ENCODE results near the gene YIF1A. TPM values are rescaled to one million over a fixed set of nuclear protein-coding genes. Genes with fewer than 3 reads are reported as not detected.

YIF1A gene
- polyA plus RNA-seq, 1 of the 3 experiments (the other 2 are of a cell fraction) = 123 TPM

- no peak for TF ChIP-seq USF1 (IDR thresholded peaks at IDR 0.05; ENCODE audit: borderline replicate concordance, low read depth)
- no peak for TF ChIP-seq PBX3 (IDR thresholded peaks at IDR 0.05)
- TF ChIP-seq CHD2 (IDR thresholded peaks at IDR 0.05; ENCODE audit: low read length, partially characterized antibody) = no peak
Observed at GRCh38 chr11:66330931-66331330, 42.0 kb upstream of the YIF1A start (continued).

GRCh38 chr11:66329165-66329673, 40.3 kb upstream of the YIF1A start:
- WGBS (ENCODE audit: low lambda C conversion rate) = 92% methylated on average over 2 of the region's 3 CpGs
- CTCF ChIA-PET = interaction anchor here (0.8 to 8.8 kb wide), 6 partner anchors 9 to 110 kb away, joined by 3 to 280 read pairs (median 5); partner anchors contain the start of genes CD248 and MRPL11
- no peak for TF ChIP-seq NRF1 (IDR thresholded peaks at IDR 0.05; ENCODE audit: low read depth, low read length)
- TF ChIP-seq USF1 (IDR thresholded peaks at IDR 0.05; ENCODE audit: borderline replicate concordance, low read depth) = no peak
- TF ChIP-seq IRF3 (IDR thresholded peaks at IDR 0.05; ENCODE audit: low read depth, low read length) = no peak
- no peak for TF ChIP-seq EP300 (IDR thresholded peaks at IDR 0.05; ENCODE audit: borderline replicate concordance in 1 of 2, low read depth in 1 of 2, low read length in 1 of 2)
- TF ChIP-seq ZBTB33 (IDR thresholded peaks at IDR 0.05; ENCODE audit: borderline replicate concordance, low read depth) = no peak
- no peak for TF ChIP-seq MAX (IDR thresholded peaks at IDR 0.05; ENCODE audit: low read depth)
- no peak for TF ChIP-seq YY1 (IDR thresholded peaks at IDR 0.05; ENCODE audit: low read depth)
- no peak for TF ChIP-seq USF2 (IDR thresholded peaks at IDR 0.05; ENCODE audit: borderline replicate concordance, low read depth, low read length)
- no peak for TF ChIP-seq ELF1 (IDR thresholded peaks at IDR 0.05)
- TF ChIP-seq MXI1 (IDR thresholded peaks at IDR 0.05; ENCODE audit: low read depth, low read length) = no peak
- no peak for TF ChIP-seq GATA2 (CRISPR knock-in tag; IDR thresholded peaks at IDR 0.05)
- TF ChIP-seq CHD2 (IDR thresholded peaks at IDR 0.05; ENCODE audit: low read length, partially characterized antibody) = no peak
- no peak for TF ChIP-seq FOXM1 (IDR thresholded peaks at IDR 0.05; ENCODE audit: low read depth)
- TF ChIP-seq REST (IDR thresholded peaks at IDR 0.05; ENCODE audit: low read depth, low read length) = no peak
- TF ChIP-seq GABPA (IDR thresholded peaks at IDR 0.05; ENCODE audit: low read depth) = no peak

More at GRCh38 chr11:66329165-66329673, 40.3 kb upstream of the YIF1A start:
- H3K4me3 ChIP-seq (ENCODE audit: low read depth in 2 of 2, low read length in 1 of 2) = no peak overlapping the region
- H3K36me3 ChIP-seq (replicated peaks in 1 of 2; ENCODE audit: control insufficient read depth in 1 of 2, insufficient read depth in 2 of 2, low read length in 1 of 2) = peaks cover 8 to 21% of the 10 kb centered on the region in 2 experiments
- no peaks in the 10 kb centered on the region for H4K20me1 ChIP-seq (ENCODE audit: insufficient read depth)
- no peak for DNase-seq
- H3K4me1 ChIP-seq (ENCODE audit: control insufficient read depth in 1 of 2, insufficient read depth in 2 of 2, low read depth in 1 of 2, low read length in 1 of 2) = peaks cover 28 to 36% of the 10 kb centered on the region in 2 experiments; a peak in 3 of 4 replicates
- H3K79me2 ChIP-seq (ENCODE audit: insufficient read depth) = 0 out of 2 replicates have a peak, but pooled peaks cover under 1% of the 10 kb centered on the region
- H3K27me3 ChIP-seq (ENCODE audit: insufficient read depth) = no peaks in the 10 kb centered on the region
- no peaks in the 10 kb centered on the region for H3K9me2 ChIP-seq
- H3K9me3 ChIP-seq = no peaks in the 10 kb centered on the region
- H3F3A ChIP-seq (replicated peaks; ENCODE audit: insufficient read depth) = peaks cover 9% of the 10 kb centered on the region
- peak overlapping the region in 1 of 2 experiments; percentile 80; a peak in 1 of 4 replicates for H3K27ac ChIP-seq (ENCODE audit: low read depth in 2 of 2, low read length in 1 of 2)
- no peak overlapping the region for H2AFZ ChIP-seq (ENCODE audit: low read depth)
- POLR2A ChIA-PET = interaction anchor here (1.1 to 2.3 kb wide), 2 partner anchors 16 to 18 kb away, joined by 5 to 12 read pairs; no protein-coding TSS in a partner anchor
- H3K4me2 ChIP-seq = no peak overlapping the region
- H3K9ac ChIP-seq = no peak overlapping the region

All from SK-N-SH (cell line).